ENCODE measurements around the gene MRPS6.

MRPS6 gene

DNA sequence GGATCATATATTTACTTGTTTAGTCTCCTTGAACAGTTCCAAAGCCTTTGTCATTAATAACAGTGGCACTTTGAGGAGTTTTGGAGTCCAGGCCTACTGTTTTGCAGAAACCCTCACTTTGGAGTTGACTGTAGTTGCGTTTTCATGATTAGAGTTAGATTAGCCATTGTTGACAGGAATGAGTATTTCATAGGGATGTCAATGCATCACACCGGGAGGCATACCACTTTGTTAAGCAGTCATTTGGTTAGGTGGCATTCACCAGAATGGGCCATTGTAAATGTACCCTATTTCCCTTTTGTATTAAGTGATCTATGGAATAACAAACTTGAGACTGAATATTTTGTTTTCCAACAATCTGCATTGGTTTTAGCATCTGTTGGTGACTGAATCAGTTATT lies 11.8 kb downstream of the MRPS6 start:
- Histone ChIP-seq H3K9me3 (ENCODE audit: severe bottlenecking) (no peaks in the 10 kb centered on the region), H3K4me1 (ENCODE audit: insufficient read depth, poor library complexity, severe bottlenecking) (no peaks in the 10 kb centered on the region), H3K27ac (ENCODE audit: poor library complexity, severe bottlenecking) (no peak overlapping the region), H3K4me3 (ENCODE audit: severe bottlenecking) (no peak overlapping the region), H3K36me3 (ENCODE audit: low read depth) (peaks cover 23% of the 10 kb centered on the region), H3K27me3 (ENCODE audit: insufficient read depth, poor library complexity, severe bottlenecking) (no peaks in the 10 kb centered on the region)
- DNase-seq (ENCODE audit: low spot score) (no peak), ATAC-seq (ENCODE audit: low read depth) (no peak)
- TF ChIP-seq, protein P1, sequence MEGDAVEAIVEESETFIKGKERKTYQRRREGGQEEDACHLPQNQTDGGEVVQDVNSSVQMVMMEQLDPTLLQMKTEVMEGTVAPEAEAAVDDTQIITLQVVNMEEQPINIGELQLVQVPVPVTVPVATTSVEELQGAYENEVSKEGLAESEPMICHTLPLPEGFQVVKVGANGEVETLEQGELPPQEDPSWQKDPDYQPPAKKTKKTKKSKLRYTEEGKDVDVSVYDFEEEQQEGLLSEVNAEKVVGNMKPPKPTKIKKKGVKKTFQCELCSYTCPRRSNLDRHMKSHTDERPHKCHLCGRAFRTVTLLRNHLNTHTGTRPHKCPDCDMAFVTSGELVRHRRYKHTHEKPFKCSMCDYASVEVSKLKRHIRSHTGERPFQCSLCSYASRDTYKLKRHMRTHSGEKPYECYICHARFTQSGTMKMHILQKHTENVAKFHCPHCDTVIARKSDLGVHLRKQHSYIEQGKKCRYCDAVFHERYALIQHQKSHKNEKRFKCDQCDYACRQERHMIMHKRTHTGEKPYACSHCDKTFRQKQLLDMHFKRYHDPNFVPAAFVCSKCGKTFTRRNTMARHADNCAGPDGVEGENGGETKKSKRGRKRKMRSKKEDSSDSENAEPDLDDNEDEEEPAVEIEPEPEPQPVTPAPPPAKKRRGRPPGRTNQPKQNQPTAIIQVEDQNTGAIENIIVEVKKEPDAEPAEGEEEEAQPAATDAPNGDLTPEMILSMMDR (IDR thresholded peaks at IDR 0.05; ENCODE audit: poor library complexity, severe bottlenecking), result no peak

DNA sequence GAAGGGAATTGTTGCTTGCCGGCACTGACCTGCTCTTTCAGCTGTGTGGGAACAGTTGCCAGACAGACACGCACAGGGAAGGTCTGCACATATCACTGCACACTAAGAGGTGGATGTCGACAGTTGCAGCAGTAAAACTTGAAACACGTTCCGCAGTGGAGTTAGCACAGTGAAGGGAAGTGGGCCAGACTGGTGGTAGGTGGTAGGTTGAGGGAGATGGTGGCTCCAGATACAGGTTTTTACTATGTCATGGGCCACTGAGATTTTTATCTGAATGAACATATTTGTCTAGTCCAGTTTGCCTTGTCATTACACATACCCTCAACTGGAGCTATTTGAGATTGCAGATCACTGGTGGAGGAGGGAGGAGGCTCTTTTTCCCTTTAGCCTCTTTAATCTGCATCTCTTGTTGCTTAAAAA lies 13.5 kb downstream of the MRPS6 start:
- no peaks in the 10 kb centered on the region for H3K9me3 ChIP-seq (ENCODE audit: severe bottlenecking)
- TF ChIP-seq, protein P1 (IDR thresholded peaks at IDR 0.05; ENCODE audit: poor library complexity, severe bottlenecking), result no peak
- H3K27ac ChIP-seq (ENCODE audit: poor library complexity, severe bottlenecking), result no peak overlapping the region
- H3K27me3 ChIP-seq (ENCODE audit: insufficient read depth, poor library complexity, severe bottlenecking), result no peaks in the 10 kb centered on the region
- DNase-seq (ENCODE audit: low spot score) (no peak), ATAC-seq (ENCODE audit: low read depth) (no peak)
- peaks cover 22% of the 10 kb centered on the region for H3K36me3 ChIP-seq (ENCODE audit: low read depth)
- H3K4me1 ChIP-seq (ENCODE audit: insufficient read depth, poor library complexity, severe bottlenecking), result no peaks in the 10 kb centered on the region
- no peak overlapping the region for H3K4me3 ChIP-seq (ENCODE audit: severe bottlenecking)

DNA sequence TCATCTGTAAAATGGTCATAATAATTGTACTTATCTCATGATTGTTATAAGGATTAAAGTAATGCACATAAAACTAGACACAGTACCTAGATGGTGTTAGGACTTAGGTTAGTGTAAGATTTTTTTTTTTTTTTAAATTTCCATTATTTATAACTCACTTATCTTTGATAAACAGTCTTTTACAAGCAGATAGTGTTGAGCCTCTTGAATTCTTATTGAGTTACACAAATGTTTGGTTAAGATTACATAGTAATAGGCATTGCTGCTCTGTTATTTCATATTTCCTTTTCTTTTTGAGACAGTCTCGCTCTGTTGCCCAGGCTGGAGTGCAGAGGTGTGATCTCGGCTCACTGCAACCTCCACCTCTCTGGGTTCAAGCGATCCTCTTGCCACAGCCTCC lies 15.4 kb downstream of the MRPS6 start:
- H3K4me1 ChIP-seq (ENCODE audit: insufficient read depth, poor library complexity, severe bottlenecking), result no peaks in the 10 kb centered on the region
- no peaks in the 10 kb centered on the region for H3K27me3 ChIP-seq (ENCODE audit: insufficient read depth, poor library complexity, severe bottlenecking)
- H3K27ac ChIP-seq (ENCODE audit: poor library complexity, severe bottlenecking), result no peak overlapping the region
- TF ChIP-seq, protein P1 (IDR thresholded peaks at IDR 0.05; ENCODE audit: poor library complexity, severe bottlenecking), result no peak
- no peak overlapping the region for H3K4me3 ChIP-seq (ENCODE audit: severe bottlenecking)
- ATAC-seq (ENCODE audit: low read depth), result no peak
- peaks cover 14% of the 10 kb centered on the region for H3K36me3 ChIP-seq (ENCODE audit: low read depth)
- DNase-seq (ENCODE audit: low spot score), result no peak
- H3K9me3 ChIP-seq (ENCODE audit: severe bottlenecking), result no peaks in the 10 kb centered on the region

DNA sequence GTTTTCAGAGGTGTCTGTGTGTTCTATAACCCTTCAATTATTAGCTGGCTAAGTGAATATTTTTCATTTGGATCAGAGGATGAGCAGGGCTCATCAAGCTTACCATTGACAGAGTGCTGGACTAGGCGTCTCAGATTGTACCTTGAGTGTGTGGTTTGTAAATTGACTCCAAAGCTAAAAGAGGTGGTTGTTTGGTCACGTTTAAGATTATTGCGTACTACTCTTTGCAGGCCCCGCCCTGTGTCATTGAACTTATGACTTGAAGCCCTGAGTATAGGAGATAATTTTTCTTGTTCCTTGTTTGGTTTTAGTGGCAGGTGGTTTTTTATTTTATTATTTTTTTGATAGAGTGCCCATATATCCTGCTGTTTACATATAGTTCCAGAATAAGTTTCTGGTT lies 17.7 kb downstream of the MRPS6 start:
- Histone ChIP-seq H3K27me3 (ENCODE audit: insufficient read depth, poor library complexity, severe bottlenecking) (no peaks in the 10 kb centered on the region), H3K4me3 (ENCODE audit: severe bottlenecking) (no peak overlapping the region)
- ATAC-seq (ENCODE audit: low read depth), result no peak

DNA sequence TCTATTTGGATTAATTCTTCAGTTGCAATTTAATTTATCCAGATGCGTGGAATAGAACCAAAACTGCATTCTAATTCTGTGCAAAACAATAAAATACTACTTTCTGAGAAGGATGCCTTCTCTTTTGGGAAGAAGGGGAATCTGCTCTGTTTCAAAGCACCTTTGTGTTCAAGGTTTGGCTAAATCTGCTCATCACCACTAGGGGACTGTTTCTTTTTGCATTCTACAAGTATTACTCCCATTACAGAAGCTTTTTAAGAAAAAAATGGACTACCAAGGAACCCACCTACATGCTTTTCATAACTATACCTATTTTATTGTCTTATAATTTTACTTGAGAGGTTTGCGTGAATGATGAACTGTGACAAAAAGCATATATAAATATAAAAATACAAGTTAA lies 18.2 kb downstream of the MRPS6 start:
- Histone ChIP-seq H3K36me3 (ENCODE audit: low read depth) (peaks cover 15% of the 10 kb centered on the region), H3K4me3 (ENCODE audit: severe bottlenecking) (no peak overlapping the region), H3K9me3 (ENCODE audit: severe bottlenecking) (no peaks in the 10 kb centered on the region), H3K27ac (ENCODE audit: poor library complexity, severe bottlenecking) (no peak overlapping the region), H3K27me3 (ENCODE audit: insufficient read depth, poor library complexity, severe bottlenecking) (no peaks in the 10 kb centered on the region), H3K4me1 (ENCODE audit: insufficient read depth, poor library complexity, severe bottlenecking) (no peaks in the 10 kb centered on the region)
- TF ChIP-seq, protein P1 (IDR thresholded peaks at IDR 0.05; ENCODE audit: poor library complexity, severe bottlenecking), result peak; percentile 35
- no peak for ATAC-seq (ENCODE audit: low read depth)
- no peak for DNase-seq (ENCODE audit: low spot score)

More for the DNA sequence above, 17.7 kb downstream of the MRPS6 start:
- DNase-seq (ENCODE audit: low spot score), result no peak
- TF ChIP-seq, protein P1 (IDR thresholded peaks at IDR 0.05; ENCODE audit: poor library complexity, severe bottlenecking), result no peak
- H3K9me3 ChIP-seq (ENCODE audit: severe bottlenecking), result no peaks in the 10 kb centered on the region
- no peak overlapping the region for H3K27ac ChIP-seq (ENCODE audit: poor library complexity, severe bottlenecking)
- no peaks in the 10 kb centered on the region for H3K4me1 ChIP-seq (ENCODE audit: insufficient read depth, poor library complexity, severe bottlenecking)
- peaks cover 15% of the 10 kb centered on the region for H3K36me3 ChIP-seq (ENCODE audit: low read depth)

Data from RWPE2 (cell line).